ENCODE measurements around the gene CTDP1. TPM values are rescaled to one million over a fixed set of nuclear protein-coding genes. Genes with fewer than 3 reads are reported as not detected.

Gene CTDP1
- total RNA-seq, 1 donor, result 20.7 TPM

- no peak overlapping the region for H3K4me3 ChIP-seq (ENCODE audit: low read depth, low read length)
- no peak for DNase-seq (ENCODE audit: low read depth)
- no peak for TF ChIP-seq CTCF (IDR thresholded peaks at IDR 0.05; ENCODE audit: insufficient read depth, low read depth, low read length)
Observed at GRCh38 chr18:79780547-79780946, 100.9 kb downstream of the CTDP1 start.

- H3K4me3 ChIP-seq (ENCODE audit: low read depth, low read length), result no peak overlapping the region
- DNase-seq (ENCODE audit: low read depth), result no peak
- no peak for TF ChIP-seq CTCF (IDR thresholded peaks at IDR 0.05; ENCODE audit: insufficient read depth, low read depth, low read length)
Observed at GRCh38 chr18:79781331-79781941, 101.8 kb downstream of the CTDP1 start.

- TF ChIP-seq CTCF (IDR thresholded peaks at IDR 0.05; ENCODE audit: insufficient read depth, low read depth, low read length), result no peak
- DNase-seq (ENCODE audit: low read depth), result no peak
- H3K4me3 ChIP-seq (ENCODE audit: low read depth, low read length), result no peak overlapping the region
Observed at GRCh38 chr18:79782566-79783308, 103.1 kb downstream of the CTDP1 start.

- no peak for TF ChIP-seq CTCF (IDR thresholded peaks at IDR 0.05; ENCODE audit: insufficient read depth, low read depth, low read length)
- no peak overlapping the region for H3K4me3 ChIP-seq (ENCODE audit: low read depth, low read length)
- no peak for DNase-seq (ENCODE audit: low read depth)
Observed at GRCh38 chr18:79784071-79784913, 104.7 kb downstream of the CTDP1 start.

- no peak for TF ChIP-seq CTCF (IDR thresholded peaks at IDR 0.05; ENCODE audit: insufficient read depth, low read depth, low read length)
- H3K4me3 ChIP-seq (ENCODE audit: low read depth, low read length), result no peak overlapping the region
- peak; percentile 75 for DNase-seq (ENCODE audit: low read depth)
Observed at GRCh38 chr18:79784965-79785770, 105.6 kb downstream of the CTDP1 start.

- TF ChIP-seq CTCF (IDR thresholded peaks at IDR 0.05; ENCODE audit: insufficient read depth, low read depth, low read length), result no peak
- no peak for DNase-seq (ENCODE audit: low read depth)
- no peak overlapping the region for H3K4me3 ChIP-seq (ENCODE audit: low read depth, low read length)
Observed at GRCh38 chr18:79785831-79786230, 106.2 kb downstream of the CTDP1 start.

All from fibroblast of villous mesenchyme (primary cell).